Measurements from ENCODE around the gene TTF2.

TTF2 gene

GRCh38 chr1:117087686-117088085, 27.6 kb downstream of the TTF2 start:
- H3K27me3 ChIP-seq (ENCODE audit: control insufficient read depth, insufficient read depth, low read length, poor library complexity, severe bottlenecking), result no peaks in the 10 kb centered on the region
- peaks cover 23% of the 10 kb centered on the region for H3K36me3 ChIP-seq (ENCODE audit: control insufficient read depth, insufficient read depth, low read length)
- 94 to 95% methylated on average over 5 to 6 of the region's 6 CpGs for WGBS, 2 experiments
- H3K9me3 ChIP-seq (ENCODE audit: control insufficient read depth, low read length), result no peaks in the 10 kb centered on the region
- no peak overlapping the region for H3K4me3 ChIP-seq (ENCODE audit: insufficient read depth, low read depth, low read length)
- no peaks in the 10 kb centered on the region for H3K4me1 ChIP-seq (ENCODE audit: control insufficient read depth, insufficient read depth, low read length)
- H3K27ac ChIP-seq (ENCODE audit: insufficient read depth, low read depth, low read length, poor library complexity, severe bottlenecking), result no peak overlapping the region

DNA sequence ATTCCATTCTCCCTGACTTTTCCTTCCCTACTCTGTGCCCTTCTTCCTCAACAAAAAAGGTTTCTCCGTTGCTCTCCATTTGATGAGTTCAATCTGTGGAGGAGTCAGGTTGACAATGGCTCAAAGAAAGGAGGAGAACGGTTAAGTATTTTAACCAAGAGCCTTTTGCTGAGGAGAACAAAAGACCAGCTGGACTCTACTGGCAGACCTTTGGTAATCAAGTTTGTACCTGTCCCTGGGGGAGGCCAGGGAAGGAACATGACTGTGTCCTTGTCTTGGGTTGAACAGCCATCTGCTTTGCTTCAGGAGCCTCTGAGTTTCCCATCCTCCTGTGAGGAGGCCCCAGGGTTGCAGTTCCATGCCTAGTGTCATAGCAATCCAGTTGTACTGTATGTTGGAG, 29.9 kb downstream of the TTF2 start:
- 49 to 52% methylated on average over 2 of the region's 2 CpGs for WGBS, 2 experiments
- no peak overlapping the region for H3K27ac ChIP-seq (ENCODE audit: insufficient read depth, low read depth, low read length, poor library complexity, severe bottlenecking)
- H3K36me3 ChIP-seq (ENCODE audit: control insufficient read depth, insufficient read depth, low read length), result peaks cover 29% of the 10 kb centered on the region
- no peaks in the 10 kb centered on the region for H3K27me3 ChIP-seq (ENCODE audit: control insufficient read depth, insufficient read depth, low read length, poor library complexity, severe bottlenecking)
- H3K9me3 ChIP-seq (ENCODE audit: control insufficient read depth, low read length), result no peaks in the 10 kb centered on the region
- H3K4me1 ChIP-seq (ENCODE audit: control insufficient read depth, insufficient read depth, low read length), result no peaks in the 10 kb centered on the region
- no peak overlapping the region for H3K4me3 ChIP-seq (ENCODE audit: insufficient read depth, low read depth, low read length)

- Histone ChIP-seq H3K4me3 (ENCODE audit: insufficient read depth, low read depth, low read length) (no peak overlapping the region), H3K27me3 (ENCODE audit: control insufficient read depth, insufficient read depth, low read length, poor library complexity, severe bottlenecking) (no peaks in the 10 kb centered on the region), H3K9me3 (ENCODE audit: control insufficient read depth, low read length) (no peaks in the 10 kb centered on the region), H3K4me1 (ENCODE audit: control insufficient read depth, insufficient read depth, low read length) (no peaks in the 10 kb centered on the region), H3K27ac (ENCODE audit: insufficient read depth, low read depth, low read length, poor library complexity, severe bottlenecking) (peak overlapping the region; percentile 73), H3K36me3 (ENCODE audit: control insufficient read depth, insufficient read depth, low read length) (peaks cover 30% of the 10 kb centered on the region)
- 90 to 95% methylated on average over 5 of the region's 5 CpGs for WGBS, 2 experiments
Measured at GRCh38 chr1:117092594-117092993, 32.5 kb downstream of the TTF2 start.

DNA sequence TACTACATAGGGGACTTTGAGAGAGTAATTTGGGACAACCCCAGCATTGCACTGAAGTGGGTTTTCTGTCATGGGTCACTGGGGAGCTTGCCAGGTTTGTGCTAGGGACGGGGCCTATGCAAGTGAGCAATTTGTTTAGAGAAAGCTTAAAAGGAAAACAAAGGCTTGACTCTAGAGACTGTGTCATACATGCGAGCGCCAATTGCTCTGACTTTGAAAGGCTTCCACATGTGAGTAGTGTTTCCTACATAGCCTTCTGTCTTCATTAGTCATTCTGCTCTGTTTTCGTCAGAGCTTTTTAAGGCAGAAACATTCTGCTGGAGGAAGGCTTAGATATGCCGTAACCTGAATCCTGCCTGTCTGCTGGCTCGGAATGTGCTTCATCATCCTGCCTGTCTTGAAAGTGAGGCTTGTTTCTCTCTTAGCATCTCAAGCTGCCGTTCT, 33.0 kb downstream of the TTF2 start:
- WGBS, 2 experiments, result 73 to 74% methylated on average over 7 of the region's 7 CpGs
- peaks cover 24% of the 10 kb centered on the region for H3K36me3 ChIP-seq (ENCODE audit: control insufficient read depth, insufficient read depth, low read length)

GRCh38 chr1:117093870-117094621, 33.9 kb downstream of the TTF2 start:
- no peaks in the 10 kb centered on the region for H3K27me3 ChIP-seq (ENCODE audit: control insufficient read depth, insufficient read depth, low read length, poor library complexity, severe bottlenecking)
- H3K4me3 ChIP-seq (ENCODE audit: insufficient read depth, low read depth, low read length), result no peak overlapping the region
- H3K36me3 ChIP-seq (ENCODE audit: control insufficient read depth, insufficient read depth, low read length), result peaks cover 24% of the 10 kb centered on the region
- WGBS, 2 experiments, result 84 to 86% methylated on average over 6 of the region's 6 CpGs
- H3K4me1 ChIP-seq (ENCODE audit: control insufficient read depth, insufficient read depth, low read length), result no peaks in the 10 kb centered on the region
- H3K27ac ChIP-seq (ENCODE audit: insufficient read depth, low read depth, low read length, poor library complexity, severe bottlenecking), result peak overlapping the region; percentile 73
- no peaks in the 10 kb centered on the region for H3K9me3 ChIP-seq (ENCODE audit: control insufficient read depth, low read length)

More for the DNA sequence above, 33.0 kb downstream of the TTF2 start:
- Histone ChIP-seq H3K4me3 (ENCODE audit: insufficient read depth, low read depth, low read length) (no peak overlapping the region), H3K27me3 (ENCODE audit: control insufficient read depth, insufficient read depth, low read length, poor library complexity, severe bottlenecking) (no peaks in the 10 kb centered on the region), H3K4me1 (ENCODE audit: control insufficient read depth, insufficient read depth, low read length) (no peaks in the 10 kb centered on the region), H3K27ac (ENCODE audit: insufficient read depth, low read depth, low read length, poor library complexity, severe bottlenecking) (peak overlapping the region; percentile 73), H3K9me3 (ENCODE audit: control insufficient read depth, low read length) (no peaks in the 10 kb centered on the region)

DNA sequence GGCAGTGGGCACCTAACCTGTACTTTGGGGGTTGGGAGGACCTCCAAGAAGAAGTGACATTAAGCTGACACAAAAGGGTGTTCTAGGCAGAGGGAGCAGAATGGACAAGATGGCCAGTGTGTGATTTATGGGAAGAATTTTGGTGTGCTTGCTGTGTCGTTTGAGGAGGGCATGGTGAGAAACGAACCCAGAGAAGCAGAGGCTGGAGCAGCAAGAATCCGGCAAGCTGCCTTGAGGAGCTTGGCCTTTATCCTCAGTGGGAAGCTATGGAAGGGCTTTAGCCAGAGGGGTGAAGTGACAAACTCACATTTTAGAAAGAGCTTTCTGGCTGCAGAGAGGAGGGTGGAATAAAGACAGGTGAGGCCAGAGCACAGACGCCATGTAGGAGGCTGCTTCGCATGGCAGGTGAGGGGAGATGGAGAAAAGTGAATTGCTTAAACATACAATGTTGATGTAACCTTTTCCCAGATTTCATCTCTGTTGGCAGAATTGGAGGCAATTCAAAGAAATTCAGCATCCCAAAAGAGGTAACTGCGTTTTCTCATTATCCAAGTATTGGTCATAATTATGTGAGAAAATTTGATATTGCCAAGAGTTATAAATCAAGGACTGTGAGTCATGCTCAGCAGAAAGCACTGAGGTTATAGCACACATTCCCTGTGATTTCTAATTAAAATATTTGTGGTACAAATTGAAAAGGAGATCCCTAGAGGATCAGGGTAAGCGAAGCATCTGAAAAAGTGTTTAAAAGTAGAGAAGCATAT, 34.9 kb downstream of the TTF2 start:
- 92 to 98% methylated on average over 7 of the region's 7 CpGs for whole genome bisulfite sequencing, 2 experiments
- peaks cover 24% of the 10 kb centered on the region for H3K36me3 ChIP-seq (ENCODE audit: control insufficient read depth, insufficient read depth, low read length)
- no peaks in the 10 kb centered on the region for H3K4me1 ChIP-seq (ENCODE audit: control insufficient read depth, insufficient read depth, low read length)
- no peaks in the 10 kb centered on the region for H3K9me3 ChIP-seq (ENCODE audit: control insufficient read depth, low read length)
- H3K4me3 ChIP-seq (ENCODE audit: insufficient read depth, low read depth, low read length), result no peak overlapping the region
- H3K27me3 ChIP-seq (ENCODE audit: control insufficient read depth, insufficient read depth, low read length, poor library complexity, severe bottlenecking), result no peaks in the 10 kb centered on the region
- H3K27ac ChIP-seq (ENCODE audit: insufficient read depth, low read depth, low read length, poor library complexity, severe bottlenecking), result no peak overlapping the region

GRCh38 chr1:117096951-117097408, 36.9 kb downstream of the TTF2 start:
- Histone ChIP-seq H3K4me1 (ENCODE audit: control insufficient read depth, insufficient read depth, low read length) (no peaks in the 10 kb centered on the region), H3K27ac (ENCODE audit: insufficient read depth, low read depth, low read length, poor library complexity, severe bottlenecking) (no peak overlapping the region), H3K27me3 (ENCODE audit: control insufficient read depth, insufficient read depth, low read length, poor library complexity, severe bottlenecking) (no peaks in the 10 kb centered on the region), H3K36me3 (ENCODE audit: control insufficient read depth, insufficient read depth, low read length) (peaks cover 18% of the 10 kb centered on the region), H3K4me3 (ENCODE audit: insufficient read depth, low read depth, low read length) (no peak overlapping the region), H3K9me3 (ENCODE audit: control insufficient read depth, low read length) (no peaks in the 10 kb centered on the region)
- WGBS, 2 experiments, result 93 to 96% methylated on average over 3 of the region's 3 CpGs

DNA sequence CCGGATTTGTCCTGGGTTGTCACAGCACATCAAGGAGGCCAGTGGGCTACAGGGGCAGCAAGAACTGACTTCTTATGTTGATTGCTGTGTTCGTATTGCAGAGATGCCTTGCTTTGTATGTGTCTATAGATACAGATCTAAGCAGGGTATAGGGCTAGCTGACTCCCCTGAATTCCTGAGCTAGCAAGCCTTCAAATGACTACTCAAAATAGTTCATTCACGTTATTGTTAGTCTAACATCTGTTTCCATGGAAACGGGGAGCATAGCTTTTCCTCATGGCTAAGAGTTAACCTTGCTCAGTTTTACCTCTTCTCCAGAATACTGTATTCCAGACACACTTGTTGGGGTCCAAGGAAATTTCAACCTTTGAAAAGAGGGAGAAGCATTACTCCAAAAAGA, 37.3 kb downstream of the TTF2 start:
- no peak overlapping the region for H3K4me3 ChIP-seq (ENCODE audit: insufficient read depth, low read depth, low read length)
- WGBS, 2 experiments, result 90 to 92% methylated on average over 4 of the region's 4 CpGs
- no peaks in the 10 kb centered on the region for H3K4me1 ChIP-seq (ENCODE audit: control insufficient read depth, insufficient read depth, low read length)
- peaks cover 20% of the 10 kb centered on the region for H3K36me3 ChIP-seq (ENCODE audit: control insufficient read depth, insufficient read depth, low read length)
- H3K27me3 ChIP-seq (ENCODE audit: control insufficient read depth, insufficient read depth, low read length, poor library complexity, severe bottlenecking), result no peaks in the 10 kb centered on the region
- no peaks in the 10 kb centered on the region for H3K9me3 ChIP-seq (ENCODE audit: control insufficient read depth, low read length)
- no peak overlapping the region for H3K27ac ChIP-seq (ENCODE audit: insufficient read depth, low read depth, low read length, poor library complexity, severe bottlenecking)

DNA sequence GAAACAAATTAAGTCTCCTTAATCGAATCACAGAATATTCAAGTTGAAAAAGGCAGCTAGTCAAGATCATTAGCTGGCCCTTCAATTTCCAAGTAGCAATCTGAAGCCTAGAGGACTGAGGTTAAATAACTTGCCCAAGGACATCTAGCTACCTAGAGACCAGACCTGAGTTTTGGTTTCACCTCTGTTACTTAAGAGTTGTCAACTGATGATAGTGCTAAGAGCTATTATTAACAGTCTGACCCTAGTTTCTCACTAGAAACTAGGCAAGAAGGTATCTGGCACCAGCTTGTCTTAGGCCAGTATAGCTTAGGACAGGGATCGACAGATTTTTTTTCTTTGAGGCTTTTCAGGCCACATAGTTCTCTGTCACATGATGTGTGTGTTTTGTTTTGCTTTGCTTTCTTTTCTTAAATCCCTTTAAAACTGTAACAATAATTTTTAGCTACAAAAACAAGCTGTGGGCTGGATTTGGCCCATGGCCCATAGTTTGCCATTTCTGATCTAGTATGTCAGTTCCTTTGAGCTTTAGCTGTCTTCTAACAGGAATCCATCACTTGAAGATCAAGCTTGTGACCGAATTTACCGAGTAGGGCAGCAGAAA, 38.3 kb downstream of the TTF2 start:
- H3K9me3 ChIP-seq (ENCODE audit: control insufficient read depth, low read length), result no peaks in the 10 kb centered on the region
- no peaks in the 10 kb centered on the region for H3K4me1 ChIP-seq (ENCODE audit: control insufficient read depth, insufficient read depth, low read length)
- H3K27ac ChIP-seq (ENCODE audit: insufficient read depth, low read depth, low read length, poor library complexity, severe bottlenecking), result no peak overlapping the region
- 87 to 93% methylated on average over 4 of the region's 4 CpGs for WGBS, 2 experiments
- H3K36me3 ChIP-seq (ENCODE audit: control insufficient read depth, insufficient read depth, low read length), result peaks cover 20% of the 10 kb centered on the region
- no peak overlapping the region for H3K4me3 ChIP-seq (ENCODE audit: insufficient read depth, low read depth, low read length)
- no peaks in the 10 kb centered on the region for H3K27me3 ChIP-seq (ENCODE audit: control insufficient read depth, insufficient read depth, low read length, poor library complexity, severe bottlenecking)

DNA sequence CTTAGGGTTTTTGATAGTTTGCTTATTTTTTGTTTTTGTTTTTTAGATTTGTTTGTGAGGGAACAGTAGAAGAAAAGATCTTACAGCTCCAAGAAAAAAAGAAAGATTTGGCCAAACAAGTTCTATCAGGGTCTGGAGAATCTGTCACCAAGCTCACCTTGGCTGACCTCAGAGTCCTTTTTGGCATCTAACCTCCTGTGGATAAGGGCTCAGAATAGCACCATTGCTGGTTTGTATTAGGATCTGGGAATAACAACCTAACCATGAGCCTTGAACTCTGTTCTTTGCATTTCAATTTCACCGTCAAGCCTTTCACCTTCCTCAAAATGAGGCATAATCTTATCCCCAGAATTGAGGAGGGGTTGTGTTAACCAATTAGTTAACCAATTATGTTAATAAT, 41.2 kb downstream of the TTF2 start:
- Histone ChIP-seq H3K27me3 (ENCODE audit: control insufficient read depth, insufficient read depth, low read length, poor library complexity, severe bottlenecking) (no peaks in the 10 kb centered on the region), H3K27ac (ENCODE audit: insufficient read depth, low read depth, low read length, poor library complexity, severe bottlenecking) (no peak overlapping the region), H3K4me3 (ENCODE audit: insufficient read depth, low read depth, low read length) (no peak overlapping the region), H3K9me3 (ENCODE audit: control insufficient read depth, low read length) (no peaks in the 10 kb centered on the region), H3K4me1 (ENCODE audit: control insufficient read depth, insufficient read depth, low read length) (no peaks in the 10 kb centered on the region), H3K36me3 (ENCODE audit: control insufficient read depth, insufficient read depth, low read length) (peaks cover 16% of the 10 kb centered on the region)
- 100% methylated on average over 1 of the region's 1 CpG; no CpG with 5 or more reads in 1 of the 2 experiments for WGBS, 2 experiments
